ENCODE data around the gene RASA4B. TPM values are rescaled to one million over a fixed set of nuclear protein-coding genes. Genes with fewer than 3 reads are reported as not detected.
A peak's percentile ranks its signal among the peaks of the same experiment; 100 is the strongest.
"Not testable (repeated sequence)": the region's sequence is repeated elsewhere in the genome, so short reads cannot be mapped to it uniquely, and the experiment has no call there.

RASA4B gene
- total RNA-seq (ENCODE audit: insufficient read depth, low replicate concordance): 1.4 TPM

DNA sequence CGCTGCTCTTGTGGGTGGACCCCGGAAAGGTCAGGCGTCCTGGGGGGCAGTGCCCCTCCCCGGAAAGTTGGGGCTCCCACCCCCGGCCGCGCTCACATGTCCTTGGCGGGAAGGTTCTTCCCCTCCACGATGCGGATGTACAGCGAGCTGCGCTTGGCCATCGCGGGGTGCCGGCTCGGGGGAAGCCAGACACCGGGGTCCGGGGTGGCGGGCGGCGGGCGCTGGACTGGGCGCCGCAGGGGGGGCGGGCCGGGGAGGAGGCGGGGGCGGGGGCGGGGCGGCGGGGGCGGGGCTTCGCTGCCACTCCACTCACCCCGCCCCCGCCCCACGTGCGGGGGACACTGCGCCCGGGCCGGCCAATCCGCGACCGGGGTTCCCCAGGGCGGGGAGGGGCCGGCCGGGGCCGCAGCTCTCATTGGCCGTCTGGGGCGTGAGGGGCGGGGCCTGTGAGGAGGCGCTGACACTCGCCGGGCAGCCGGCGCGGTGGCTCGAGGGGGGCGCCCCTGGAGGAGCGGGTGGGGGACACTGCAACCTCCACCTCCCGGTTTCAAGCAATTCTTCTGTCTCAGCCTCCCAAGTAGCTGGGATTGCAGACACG is at the start of gene RASA4B:
TSS of gene RASA4B (minus strand) at position 228 of the 598 bp plus-strand sequence. CDS start at position 161, 67 bp downstream.
- DNase-seq (ENCODE audit: low spot score): not testable (repeated sequence)

DNA sequence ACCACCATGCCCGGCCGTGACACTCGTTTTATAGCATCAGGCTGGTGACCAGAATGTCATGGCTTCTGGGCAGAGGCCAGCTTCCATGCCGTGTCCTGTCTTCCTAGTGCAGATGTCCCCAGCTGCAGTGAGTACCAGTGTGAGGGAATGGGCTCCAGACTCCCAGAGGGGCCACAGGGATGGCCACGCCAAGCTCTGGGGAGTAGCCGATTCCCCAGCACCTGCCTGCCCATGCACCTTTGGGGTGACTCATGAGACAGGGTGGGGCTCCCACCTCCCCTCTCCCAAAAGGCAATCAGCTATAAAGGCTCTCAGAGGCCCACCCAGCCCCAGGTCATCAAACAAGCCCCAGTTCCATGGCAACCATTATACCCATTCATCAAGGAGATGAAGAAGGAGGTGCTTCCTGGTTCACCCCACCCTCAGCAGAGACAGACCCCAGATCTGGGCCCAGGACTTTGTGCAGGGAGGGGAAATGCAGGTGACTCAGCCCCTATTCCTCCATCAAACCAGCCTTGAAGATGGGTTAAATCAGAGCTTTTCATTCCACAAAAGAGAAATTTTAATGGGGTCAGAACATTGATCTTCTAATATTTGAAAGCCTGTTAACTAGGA is 33.3 kb upstream of the RASA4B start, which contains the start of gene SPDYE2:
TSS of gene SPDYE2 (plus strand) at position 419 of the 615 bp plus-strand sequence. CDS start 2,030 bp downstream, outside the sequence.
- DNase-seq (ENCODE audit: low spot score): not testable (repeated sequence)

DNA sequence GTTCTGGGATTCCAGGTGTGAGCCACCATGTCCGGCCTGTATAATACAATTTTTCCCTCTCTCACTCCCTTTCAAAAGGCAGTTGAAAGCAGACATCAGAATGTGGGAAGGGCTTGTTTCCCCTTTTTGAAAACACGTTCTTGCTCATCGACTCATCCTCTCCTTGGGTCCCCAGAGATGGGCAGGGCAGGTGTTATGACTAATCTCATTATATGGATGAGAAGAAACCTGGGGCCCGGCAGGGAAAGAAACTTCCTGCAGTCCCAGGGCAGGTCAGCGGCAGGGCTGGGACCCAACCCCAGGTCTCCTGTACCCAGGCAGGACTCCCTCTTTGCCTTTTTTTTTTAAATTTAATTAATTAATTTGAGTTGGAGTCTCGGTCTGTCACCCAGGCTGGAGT is 28.8 kb upstream of the RASA4B start:
- not testable (repeated sequence) for DNase-seq (ENCODE audit: low spot score)

DNA sequence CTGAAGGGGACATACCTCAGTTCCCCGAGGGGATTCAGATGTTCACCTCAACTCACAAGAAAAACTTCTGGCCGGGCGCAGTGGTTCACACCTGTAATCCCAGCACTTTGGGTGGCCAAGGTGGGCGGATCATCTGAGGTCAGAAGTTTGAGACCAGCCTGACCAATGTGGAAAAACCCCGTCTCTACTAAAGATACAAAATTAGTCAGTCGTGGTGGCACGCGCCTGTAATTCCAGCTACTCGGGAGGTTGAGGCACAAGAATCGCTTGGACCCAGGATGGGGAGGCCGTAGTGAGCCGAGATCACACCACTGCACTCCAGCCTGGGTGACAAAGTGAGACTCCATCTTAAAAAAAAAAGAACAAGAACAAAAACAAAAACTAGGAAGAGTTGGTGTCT is 27.7 kb upstream of the RASA4B start:
- not testable (repeated sequence) for DNase-seq (ENCODE audit: low spot score)

DNA sequence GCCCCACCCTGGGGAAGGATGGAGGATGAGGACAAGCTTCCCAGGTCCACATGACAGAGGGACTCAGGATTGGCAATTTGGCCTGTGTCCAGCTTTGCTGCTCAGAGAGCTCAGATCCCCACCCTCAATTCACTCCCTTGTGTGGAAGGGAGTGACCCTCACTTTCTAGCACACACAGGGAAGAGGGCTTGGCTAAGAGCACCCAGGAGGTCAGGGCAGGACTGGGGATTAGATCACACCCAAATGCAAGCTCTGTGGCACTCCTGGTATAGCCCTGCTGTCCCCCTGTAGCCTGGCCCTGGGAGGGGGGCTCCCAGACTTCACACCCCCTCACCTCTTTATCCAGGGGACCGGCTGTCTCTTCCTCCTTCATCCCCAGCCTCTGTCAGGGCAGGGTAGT is 26.8 kb upstream of the RASA4B start:
- DNase-seq (ENCODE audit: low spot score): not testable (repeated sequence)

DNA sequence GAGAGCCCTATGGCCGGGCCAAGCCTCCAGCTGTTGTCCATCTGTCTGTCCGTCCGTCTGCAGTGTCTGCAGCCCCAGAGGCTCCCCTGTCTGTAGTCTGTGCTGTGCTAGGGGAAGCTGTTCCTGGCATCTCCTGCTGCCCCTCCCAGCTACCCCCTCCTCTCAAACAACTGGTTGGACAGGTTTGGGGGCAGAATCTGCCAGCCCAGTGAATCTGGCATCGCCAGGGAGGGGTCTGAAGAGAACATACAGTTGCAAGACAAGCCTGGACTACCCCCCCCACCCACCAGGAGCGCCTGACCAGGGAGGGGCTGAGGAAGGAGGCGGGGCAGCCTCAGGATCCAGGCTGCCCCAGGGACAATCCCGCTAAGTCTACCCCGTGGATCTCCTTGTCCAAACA is 26.0 kb upstream of the RASA4B start, which contains the start of gene UPK3BL2:
TSS of gene UPK3BL2 (minus strand) at position 101 of the 400 bp plus-strand sequence. CDS start at position 41, 60 bp downstream.
- not testable (repeated sequence) for DNase-seq (ENCODE audit: low spot score)

DNA sequence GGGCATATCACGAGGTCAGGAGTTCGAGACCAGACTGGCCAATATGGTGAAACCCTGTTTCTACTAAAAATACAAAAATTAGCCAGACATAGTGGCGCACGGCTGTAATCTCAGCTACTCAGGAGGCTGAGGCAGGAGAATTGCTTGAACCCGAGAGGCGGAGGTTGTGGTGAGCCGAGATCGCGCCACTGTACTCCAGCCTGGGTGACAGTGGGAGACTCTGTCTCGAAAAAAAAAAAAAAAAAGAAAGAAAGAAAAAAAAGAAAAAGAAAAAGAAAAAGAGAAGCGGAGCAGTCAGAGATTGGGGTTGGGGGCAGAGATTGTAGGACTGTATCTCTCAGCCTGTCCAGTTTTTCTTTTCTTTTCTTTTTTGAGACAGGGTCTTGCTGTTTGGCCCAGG is 25.2 kb upstream of the RASA4B start:
- DNase-seq (ENCODE audit: low spot score): not testable (repeated sequence)

DNA sequence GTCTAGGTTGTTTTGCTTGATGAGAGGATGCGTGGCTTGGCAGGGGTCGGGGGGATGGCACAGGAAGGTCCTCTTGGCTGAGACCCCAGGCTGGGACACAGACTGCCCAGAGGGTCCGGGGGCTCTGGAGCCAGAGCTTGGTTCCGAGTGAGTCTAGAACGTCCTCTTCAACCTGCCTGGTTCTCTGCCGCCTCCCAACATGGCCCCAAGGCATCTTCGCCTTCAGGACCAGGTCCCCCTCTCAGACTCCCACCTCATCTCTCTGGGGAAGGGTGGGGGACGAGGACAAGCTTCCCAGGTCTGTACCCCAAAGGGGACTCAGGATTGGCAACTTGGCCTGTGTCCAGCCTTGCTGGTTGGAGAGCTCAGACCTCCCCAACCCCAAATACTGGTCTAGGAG is 24.5 kb upstream of the RASA4B start:
- not testable (repeated sequence) for DNase-seq (ENCODE audit: low spot score)

DNA sequence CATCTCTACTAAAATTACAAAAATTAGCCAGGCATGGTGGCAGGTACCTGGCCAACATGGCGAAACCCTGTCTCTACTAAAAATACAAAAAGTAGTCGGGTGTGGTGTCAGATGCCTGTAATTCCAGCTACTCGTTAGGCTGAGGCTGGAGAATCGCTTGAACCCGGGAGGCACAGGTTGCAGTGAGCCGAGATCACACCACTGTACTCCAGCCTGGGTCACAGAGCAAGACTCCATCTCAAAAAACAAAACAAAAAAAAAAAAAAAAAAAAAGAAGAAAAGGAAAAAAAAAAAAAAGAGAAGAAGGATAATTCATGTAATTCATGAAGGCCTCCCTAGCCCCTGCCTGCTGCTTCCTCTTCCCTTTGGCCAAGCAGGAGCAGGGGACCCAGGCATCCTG is 23.0 kb upstream of the RASA4B start:
- not testable (repeated sequence) for DNase-seq (ENCODE audit: low spot score)

DNA sequence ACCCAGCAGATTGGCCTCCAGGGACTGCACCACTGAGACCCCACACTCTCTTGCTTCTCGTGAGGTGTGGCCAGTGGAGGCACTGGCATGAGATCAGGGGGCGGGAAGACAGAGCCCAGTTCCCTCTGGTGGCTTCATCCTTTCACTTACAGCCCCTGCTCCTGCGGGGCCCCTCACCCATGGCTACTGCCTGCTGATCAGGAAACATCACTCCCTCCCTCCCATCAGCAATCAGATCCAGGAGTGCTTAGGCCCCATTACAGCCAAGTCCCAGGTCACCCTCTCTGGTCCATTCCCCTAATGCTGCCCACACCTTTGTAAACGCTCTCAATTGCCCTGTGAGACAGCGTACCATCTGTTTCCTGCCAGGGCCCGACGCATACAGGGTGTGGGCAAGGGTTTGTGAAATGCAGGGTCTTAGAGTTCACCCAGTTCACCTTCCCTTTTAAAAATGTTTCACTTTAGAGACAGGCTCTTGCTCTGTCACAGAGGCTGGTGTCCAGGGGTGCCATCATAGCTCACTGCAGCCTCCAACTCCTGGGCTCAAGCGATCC is 17.6 kb upstream of the RASA4B start:
- not testable (repeated sequence) for DNase-seq (ENCODE audit: low spot score)

DNA sequence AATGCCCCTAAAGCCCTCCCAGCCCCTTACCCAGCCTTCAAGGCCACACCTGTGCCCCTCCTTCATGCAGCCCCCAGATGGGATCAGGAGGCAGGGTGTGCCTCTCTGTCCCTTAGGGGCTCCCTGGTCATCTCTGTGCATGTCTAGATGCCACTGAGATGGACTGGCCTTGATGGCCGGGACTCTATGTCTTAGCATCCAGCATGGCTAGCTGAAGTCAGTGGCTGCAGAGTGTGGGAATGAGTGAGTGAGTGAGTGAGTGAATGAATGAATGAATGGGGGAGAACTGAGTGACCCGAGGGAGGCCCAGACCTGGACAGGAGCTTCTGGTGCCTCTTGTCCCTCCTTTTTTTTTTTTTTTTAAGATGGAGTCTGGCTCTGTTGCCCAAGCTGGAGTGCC is 14.6 kb upstream of the RASA4B start:
- not testable (repeated sequence) for DNase-seq (ENCODE audit: low spot score)

DNA sequence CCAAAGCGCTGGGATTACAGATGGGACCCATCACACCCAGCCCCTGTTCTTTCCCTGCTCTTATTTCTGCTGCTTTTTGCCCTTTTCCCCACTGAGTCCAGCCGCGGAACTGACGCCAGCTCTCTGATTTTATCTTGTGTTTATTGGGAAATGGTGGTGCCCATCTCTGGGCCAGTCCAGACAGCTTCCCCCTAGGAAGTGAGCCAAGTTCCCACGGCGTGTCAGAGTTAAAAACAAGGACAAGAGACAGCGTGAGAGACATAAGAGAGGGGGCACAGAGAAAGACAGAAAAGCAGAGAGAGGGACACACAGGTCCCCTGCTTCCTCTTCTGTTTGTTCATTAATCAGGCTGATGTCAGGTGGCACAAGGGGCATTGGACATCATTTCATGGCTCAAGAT is 14.0 kb upstream of the RASA4B start:
- not testable (repeated sequence) for DNase-seq (ENCODE audit: low spot score)

DNA sequence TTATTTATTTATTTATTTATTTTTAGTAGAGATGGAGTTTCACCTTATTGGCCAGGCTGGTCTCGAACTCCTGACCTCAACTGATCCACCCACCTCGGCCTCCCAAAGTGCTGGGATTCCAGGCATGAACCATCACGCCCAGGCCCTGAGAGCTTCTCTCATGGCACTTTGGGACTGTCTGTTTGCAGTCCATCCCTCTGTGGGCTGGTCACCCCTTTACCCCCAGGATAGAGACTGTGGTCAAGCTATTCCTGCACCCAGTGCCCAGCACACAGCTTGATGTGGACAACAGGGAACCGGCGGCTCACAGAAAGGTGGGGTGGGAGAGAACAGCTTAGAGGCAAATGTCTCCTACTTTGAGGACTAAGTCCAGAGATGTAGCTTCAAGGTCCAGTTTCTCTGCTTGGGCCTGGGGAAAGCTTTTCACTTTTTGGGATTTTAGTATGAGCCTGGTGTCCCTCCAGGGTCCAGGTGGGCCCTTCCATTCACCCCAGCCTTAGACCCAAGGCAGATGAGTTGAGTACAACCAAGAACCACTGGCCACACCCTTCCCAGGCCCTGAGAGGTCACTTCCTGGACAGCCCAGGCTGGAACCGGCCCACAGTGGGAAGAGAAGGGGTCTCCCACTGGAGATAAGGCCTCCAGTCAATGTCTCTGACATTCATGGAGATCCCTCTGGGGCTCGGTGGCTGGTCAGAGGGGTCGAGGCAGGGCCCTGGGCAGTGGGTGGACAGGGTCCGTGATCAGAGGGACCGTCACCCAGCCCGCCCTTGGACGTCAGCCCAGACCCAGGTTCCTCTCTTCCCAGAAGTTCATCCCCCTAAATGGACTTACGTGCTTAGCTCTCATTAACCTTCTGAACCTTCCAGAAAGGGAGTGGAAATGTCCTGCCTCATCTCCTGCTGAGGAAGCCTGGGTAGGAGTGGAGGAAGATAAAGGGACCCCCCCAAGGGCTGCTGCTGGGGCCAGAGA is 10.5 kb upstream of the RASA4B start:
- not testable (repeated sequence) for DNase-seq (ENCODE audit: low spot score)

DNA sequence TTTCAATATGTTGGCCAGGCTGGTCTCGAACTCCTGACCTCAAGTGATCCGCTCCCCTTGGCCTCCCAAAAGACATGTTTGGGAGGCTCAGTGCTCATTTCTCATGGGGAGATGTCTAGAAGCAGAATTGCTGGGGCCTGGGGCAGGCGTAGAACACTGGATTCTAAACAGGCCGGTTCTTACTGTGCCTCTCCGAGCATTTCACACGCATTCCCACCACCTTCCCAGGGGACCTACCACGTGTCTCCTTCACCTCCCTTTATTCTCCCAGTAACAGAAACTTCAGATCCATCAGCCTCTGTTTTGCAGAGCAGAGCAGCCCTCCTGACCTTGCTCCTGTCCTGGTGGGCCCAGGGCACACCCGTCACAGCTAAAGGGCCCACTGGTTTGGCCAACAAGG is 9.6 kb upstream of the RASA4B start:
- DNase-seq (ENCODE audit: low spot score): not testable (repeated sequence)

DNA sequence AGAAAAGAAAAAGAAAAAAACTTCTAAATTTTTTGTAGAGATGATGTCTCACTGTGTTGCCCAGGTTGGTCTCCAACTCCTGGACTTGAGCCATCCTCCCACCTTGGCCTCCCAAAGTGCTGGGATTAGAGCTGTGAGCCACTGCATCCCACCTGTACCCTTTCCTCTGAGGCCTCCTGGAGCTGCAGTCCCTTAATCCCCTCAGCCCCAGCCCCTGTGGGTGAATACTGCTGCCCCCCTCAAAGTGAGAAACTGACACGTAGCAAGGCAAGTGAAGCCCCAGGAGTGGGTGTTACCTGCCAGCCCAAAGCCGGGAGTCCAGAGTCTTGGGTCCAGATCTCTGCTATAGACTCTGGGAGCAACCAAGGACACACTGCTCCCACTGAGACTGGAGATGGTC is 7.2 kb upstream of the RASA4B start:
- not testable (repeated sequence) for DNase-seq (ENCODE audit: low spot score)

DNA sequence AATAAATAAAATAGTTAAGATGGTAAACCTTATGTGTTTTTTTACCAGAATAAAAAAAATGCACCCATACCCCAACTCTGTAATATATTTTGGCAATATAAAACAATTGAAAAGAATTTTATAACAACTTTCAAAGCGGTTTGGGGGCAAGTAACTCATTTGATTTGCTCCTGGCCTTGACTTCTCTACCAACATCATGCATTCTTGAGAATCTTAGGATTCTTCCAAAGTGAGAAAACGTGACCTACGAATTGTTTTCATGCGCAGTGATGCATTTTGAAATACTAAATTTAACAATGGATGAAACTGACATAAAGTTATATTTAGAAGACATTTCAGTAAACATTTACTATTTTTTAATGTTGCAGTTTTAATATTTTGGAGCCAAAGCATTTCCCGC is 3.2 kb upstream of the RASA4B start:
- not testable (repeated sequence) for DNase-seq (ENCODE audit: low spot score)

DNA sequence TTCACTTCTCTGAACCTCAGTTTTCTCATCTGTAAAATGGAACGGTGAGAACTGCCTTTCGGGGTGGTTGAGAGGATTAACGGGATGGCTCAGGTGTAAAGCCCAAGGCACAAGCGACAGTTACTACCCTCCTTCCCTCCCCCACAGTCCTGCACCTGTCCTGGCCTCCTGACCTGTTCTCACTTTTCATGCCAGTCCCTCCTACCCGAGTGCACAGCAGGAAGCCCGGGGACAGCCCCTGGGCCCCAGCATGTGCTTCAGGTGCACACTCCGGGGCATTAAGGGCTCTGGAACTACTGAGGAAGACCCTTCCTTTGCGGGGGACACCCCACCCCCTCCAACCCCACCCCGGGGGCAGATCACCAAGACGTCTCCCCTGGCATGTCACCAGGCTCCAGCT is 626 bp downstream of the RASA4B start:
- DNase-seq (ENCODE audit: low spot score): not testable (repeated sequence)

DNA sequence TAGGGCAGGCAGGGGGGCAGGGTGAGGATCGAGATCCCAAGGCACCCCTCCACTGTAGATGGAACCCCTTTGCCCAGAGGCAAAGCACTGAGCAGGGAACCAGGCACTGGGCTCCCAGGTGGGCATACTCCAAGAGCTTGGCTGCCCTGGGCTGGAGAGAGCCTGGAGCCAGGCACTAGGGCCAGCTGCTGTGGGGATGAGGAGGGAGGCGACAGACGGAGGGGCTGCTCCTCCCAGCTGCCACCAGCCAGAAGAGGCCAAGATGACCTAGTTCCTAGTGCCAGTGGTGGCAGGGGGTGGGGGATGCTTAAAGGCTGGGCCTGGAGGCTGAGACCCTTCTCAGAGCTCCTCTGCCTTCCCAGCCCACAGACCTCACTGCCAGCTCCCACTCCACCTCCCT is 1.7 kb downstream of the RASA4B start:
- not testable (repeated sequence) for DNase-seq (ENCODE audit: low spot score)

DNA sequence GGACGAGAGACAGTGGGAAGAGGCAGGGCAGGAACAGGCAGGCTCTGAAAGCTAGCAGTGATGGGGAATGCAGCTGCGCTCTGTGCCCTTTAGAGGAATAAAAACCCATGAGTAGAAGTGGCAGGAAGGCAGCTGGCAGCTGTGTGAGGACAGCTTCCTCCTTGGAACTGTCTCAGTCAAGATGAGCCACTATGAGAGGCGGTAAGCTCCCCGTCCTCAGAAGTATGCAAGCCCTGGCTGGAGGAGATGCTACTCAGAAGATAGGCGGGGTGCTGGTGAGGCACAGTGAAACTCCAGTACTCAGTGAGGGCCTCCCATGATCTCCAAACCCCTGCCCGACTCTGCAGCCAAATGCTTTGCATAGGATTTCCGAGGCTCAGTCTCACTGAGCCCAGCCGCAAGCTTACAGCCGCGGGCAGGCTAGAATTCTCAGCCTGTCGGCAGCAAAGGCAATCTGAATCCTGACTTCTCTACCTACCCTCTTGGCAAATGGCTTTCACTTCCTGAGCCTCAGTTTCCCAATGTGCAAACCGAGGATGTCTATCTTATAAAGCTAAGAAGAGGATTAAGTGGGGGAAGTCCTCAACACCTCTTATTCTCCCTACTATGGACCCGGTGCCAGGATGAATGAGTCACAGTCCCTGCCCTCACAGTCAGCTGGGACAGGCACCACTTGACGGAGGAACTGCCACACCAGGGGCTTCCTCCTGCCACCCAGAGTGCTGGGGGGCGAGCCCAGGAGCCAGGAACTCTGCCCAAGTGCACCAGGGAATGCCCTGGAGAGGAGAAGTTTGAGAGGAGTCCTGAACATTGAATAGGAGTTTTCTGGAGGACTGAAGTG is 2.5 kb downstream of the RASA4B start:
- not testable (repeated sequence) for DNase-seq (ENCODE audit: low spot score)

DNA sequence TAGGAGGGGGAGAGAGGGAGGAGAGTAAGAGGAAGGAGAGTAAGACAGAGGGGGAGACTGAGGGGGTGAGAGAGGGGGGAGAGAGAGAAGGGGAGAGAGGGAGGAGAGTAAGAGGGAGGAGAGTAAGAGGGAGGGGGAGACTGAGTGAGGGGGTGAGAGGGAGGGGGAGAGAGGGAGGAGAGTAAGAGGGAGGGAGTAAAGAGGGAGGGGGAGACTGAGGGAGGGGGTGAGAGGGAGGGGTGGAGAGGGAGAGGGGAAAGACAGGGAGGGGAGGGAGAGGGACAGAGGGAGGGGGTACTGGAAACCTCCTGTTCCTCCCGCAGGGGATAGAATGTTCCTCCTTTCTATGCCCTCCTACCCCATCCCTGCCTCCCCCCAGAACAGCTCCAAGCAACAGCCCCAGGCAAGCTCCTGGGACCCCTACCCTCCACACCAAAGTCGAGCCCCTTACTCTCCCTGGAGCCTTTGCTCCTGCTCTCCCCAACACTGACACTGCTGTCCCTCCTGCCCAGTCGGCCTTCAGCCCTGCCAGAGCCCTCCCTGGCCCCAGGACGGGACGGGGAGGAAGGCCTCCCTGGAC is 4.8 kb downstream of the RASA4B start:
- peak; percentile 86 for DNase-seq (ENCODE audit: low spot score)
